ENCODE measurements around the gene SRCIN1.

DNA sequence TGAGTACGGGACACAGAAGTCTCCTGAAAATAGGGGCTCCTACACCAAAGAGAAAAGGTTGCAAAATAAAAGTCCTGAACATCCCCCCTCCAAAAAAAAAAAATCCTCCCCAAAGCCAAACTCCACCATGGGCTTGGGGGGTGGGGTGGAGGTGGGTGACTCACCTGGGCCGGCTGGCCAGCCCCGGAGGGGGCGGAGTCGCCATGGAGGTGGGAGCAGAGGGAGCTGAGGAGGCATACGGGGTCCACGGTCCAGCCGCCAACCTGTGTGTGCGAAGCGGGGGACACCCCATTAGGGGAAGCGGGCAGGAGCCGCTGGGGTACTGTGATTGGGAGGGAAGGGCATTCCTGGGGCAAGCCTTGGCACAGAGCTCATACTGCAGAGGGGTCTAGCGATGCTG lies 31.0 kb downstream of the SRCIN1 start:
- TF ChIP-seq, protein P1, sequence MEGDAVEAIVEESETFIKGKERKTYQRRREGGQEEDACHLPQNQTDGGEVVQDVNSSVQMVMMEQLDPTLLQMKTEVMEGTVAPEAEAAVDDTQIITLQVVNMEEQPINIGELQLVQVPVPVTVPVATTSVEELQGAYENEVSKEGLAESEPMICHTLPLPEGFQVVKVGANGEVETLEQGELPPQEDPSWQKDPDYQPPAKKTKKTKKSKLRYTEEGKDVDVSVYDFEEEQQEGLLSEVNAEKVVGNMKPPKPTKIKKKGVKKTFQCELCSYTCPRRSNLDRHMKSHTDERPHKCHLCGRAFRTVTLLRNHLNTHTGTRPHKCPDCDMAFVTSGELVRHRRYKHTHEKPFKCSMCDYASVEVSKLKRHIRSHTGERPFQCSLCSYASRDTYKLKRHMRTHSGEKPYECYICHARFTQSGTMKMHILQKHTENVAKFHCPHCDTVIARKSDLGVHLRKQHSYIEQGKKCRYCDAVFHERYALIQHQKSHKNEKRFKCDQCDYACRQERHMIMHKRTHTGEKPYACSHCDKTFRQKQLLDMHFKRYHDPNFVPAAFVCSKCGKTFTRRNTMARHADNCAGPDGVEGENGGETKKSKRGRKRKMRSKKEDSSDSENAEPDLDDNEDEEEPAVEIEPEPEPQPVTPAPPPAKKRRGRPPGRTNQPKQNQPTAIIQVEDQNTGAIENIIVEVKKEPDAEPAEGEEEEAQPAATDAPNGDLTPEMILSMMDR (IDR thresholded peaks at IDR 0.05): no peak
- TF ChIP-seq POLR2A (IDR thresholded peaks at IDR 0.05) (no peak), POLR2AphosphoS5 (IDR thresholded peaks at IDR 0.05) (no peak)

All from breast epithelium (tissue), 3 donors.